Activated CD8-positive, alpha-beta memory T cell treated with anti-CD3 and anti-CD28 coated beads, Interleukin-2, amount 10 ng/mL, durations not matched to agents 7 days and 5 days (primary cell): ENCODE results near the gene SLMAP. TPM values are rescaled to one million over a fixed set of nuclear protein-coding genes. Genes with fewer than 3 reads are reported as not detected.
A peak's percentile ranks its signal among the peaks of the same experiment; 100 is the strongest.
"Not testable (repeated sequence)": the region's sequence is repeated elsewhere in the genome, so short reads cannot be mapped to it uniquely, and the experiment has no call there.

Experiments used
- ATAC-seq: fragments of 150-1000 bp; cut with Tn5 transposase; one replicate; pipeline ENCODE4 v1.10.0; 2021; ENCODE audit warnings: moderate library complexity
- CTCF ChIA-PET: fragments of 350-600 bp; sonication (Branson Sonifier 250); formaldehyde crosslinking; loops from one replicate; lab custom pipeline; 2021; ENCODE audit warnings: antibody characterized with exemption; lab: Charles Lee
- DNase-seq: peaks from one replicate; pipeline ENCODE4 v3.0.0-alpha.2; 2020
- H3K27ac Mint-ChIP-seq: one replicate; pipeline ENCODE4 v1.8.0; 2021; ENCODE audit warnings: mild to moderate bottlenecking, mixed read lengths
- H3K27me3 Mint-ChIP-seq: one replicate; pipeline ENCODE4 v1.8.0; 2021; ENCODE audit warnings: mixed read lengths
- H3K36me3 Mint-ChIP-seq: one replicate; pipeline ENCODE4 v1.8.0; 2021; ENCODE audit warnings: mild to moderate bottlenecking, mixed read lengths
- H3K4me1 Mint-ChIP-seq: one replicate; pipeline ENCODE4 v1.8.0; 2021; ENCODE audit warnings: mixed read lengths
- H3K4me3 Mint-ChIP-seq: one replicate; pipeline ENCODE4 v1.8.0; 2021; ENCODE audit warnings: mild to moderate bottlenecking, moderate library complexity, mixed read lengths
- H3K9me3 Mint-ChIP-seq: one replicate; pipeline ENCODE4 v1.8.0; 2022; ENCODE audit warnings: low read depth, mixed read lengths
- total RNA-seq, 2 experiments: library from RNA; stranded (reverse); gene quantifications; one replicate each; pipeline ENCODE4 v1.2.3, GENCODE V29; 2021

SLMAP gene
- total RNA-seq, 2 experiments from 2014 or later: 57.6 to 69.6 TPM

GRCh38 chr3:57788624-57789018 is 32.5 kb downstream of the SLMAP start:
- Mint-ChIP-seq H3K36me3 (peaks cover 3% of the 10 kb centered on the region), H3K4me1 (peaks cover 6% of the 10 kb centered on the region), H3K27ac (no peak overlapping the region), H3K27me3 (no peaks in the 10 kb centered on the region), H3K9me3 (no peaks in the 10 kb centered on the region), H3K4me3 (no peak overlapping the region)
- no peak for DNase-seq
- ATAC-seq: no peak
- CTCF ChIA-PET: no interaction called here

- ATAC-seq (no peak), DNase-seq (no peak)
- Mint-ChIP-seq H3K9me3 (no peaks in the 10 kb centered on the region), H3K27ac (no peak overlapping the region), H3K36me3 (peaks cover 3% of the 10 kb centered on the region), H3K4me3 (no peak overlapping the region), H3K27me3 (no peaks in the 10 kb centered on the region), H3K4me1 (peaks cover 18% of the 10 kb centered on the region)
- CTCF ChIA-PET: interaction anchor here (1.2 kb wide), 1 partner anchor 8 kb away, joined by 3 read pairs; no protein-coding TSS in a partner anchor
Measured at GRCh38 chr3:57791245-57791644, 35.1 kb downstream of the SLMAP start.

DNA sequence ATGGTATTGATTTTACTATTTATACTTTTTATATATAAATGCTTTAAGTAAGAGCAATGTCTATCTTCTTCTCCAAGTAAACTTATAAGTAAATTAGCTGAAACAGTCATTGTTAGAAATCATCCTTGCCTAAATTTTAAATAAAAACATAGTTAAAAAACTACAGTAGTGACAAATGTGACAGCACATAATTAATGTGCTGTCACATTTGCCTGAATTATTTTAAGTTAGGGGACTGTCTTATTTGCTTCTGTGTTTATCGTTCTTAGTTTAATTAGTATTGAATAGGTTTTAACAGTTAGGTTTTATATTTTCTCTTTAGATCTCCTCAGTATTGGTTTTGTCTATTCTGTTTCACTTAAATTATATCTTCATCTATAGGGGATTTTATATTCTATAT is 36.1 kb downstream of the SLMAP start:
- CTCF ChIA-PET: no interaction called here

DNA sequence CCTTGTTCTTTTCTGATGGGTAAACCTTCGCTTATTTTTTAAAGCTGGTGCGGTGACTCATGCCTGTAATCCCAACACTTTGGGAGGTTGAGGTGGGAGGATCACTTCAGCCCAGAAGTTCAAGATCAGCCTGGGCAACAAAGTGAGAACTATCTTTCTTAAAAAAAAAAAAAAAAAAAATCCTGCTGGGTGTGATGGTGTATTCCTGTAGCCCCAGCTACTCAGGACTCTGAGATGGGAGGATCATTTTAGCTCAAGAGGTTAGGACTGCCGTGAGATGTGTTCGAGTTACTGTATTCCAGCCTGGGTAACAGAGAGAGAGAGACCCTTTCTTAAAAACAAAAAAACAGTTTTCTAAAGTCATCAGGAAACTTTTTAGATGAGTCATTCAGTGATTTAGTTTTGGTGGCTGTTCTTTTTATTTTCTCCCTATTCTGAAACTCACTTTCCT is 37.7 kb downstream of the SLMAP start:
- H3K27ac Mint-ChIP-seq: peak overlapping the region; percentile 23

More for the DNA sequence above, 36.1 kb downstream of the SLMAP start:
- H3K4me3 Mint-ChIP-seq: no peak overlapping the region
- DNase-seq: no peak
- H3K4me1 Mint-ChIP-seq: peaks cover 20% of the 10 kb centered on the region
- H3K36me3 Mint-ChIP-seq: peaks cover 3% of the 10 kb centered on the region
- ATAC-seq: no peak
- no peak overlapping the region for H3K27ac Mint-ChIP-seq
- no peaks in the 10 kb centered on the region for H3K27me3 Mint-ChIP-seq
- no peaks in the 10 kb centered on the region for H3K9me3 Mint-ChIP-seq

GRCh38 chr3:57794501-57794900 is 38.4 kb downstream of the SLMAP start:
- CTCF ChIA-PET: no interaction called here
- Mint-ChIP-seq H3K27ac (no peak overlapping the region), H3K4me1 (peaks cover 22% of the 10 kb centered on the region), H3K36me3 (peaks cover 3% of the 10 kb centered on the region), H3K9me3 (no peaks in the 10 kb centered on the region), H3K4me3 (no peak overlapping the region), H3K27me3 (no peaks in the 10 kb centered on the region)
- no peak for DNase-seq
- no peak for ATAC-seq

More for the DNA sequence above, 37.7 kb downstream of the SLMAP start:
- H3K4me1 Mint-ChIP-seq: peaks cover 22% of the 10 kb centered on the region
- peaks cover 3% of the 10 kb centered on the region for H3K36me3 Mint-ChIP-seq
- H3K4me3 Mint-ChIP-seq: no peak overlapping the region
- ATAC-seq (peak; percentile 30), DNase-seq (no peak)
- H3K9me3 Mint-ChIP-seq: no peaks in the 10 kb centered on the region
- CTCF ChIA-PET: no interaction called here
- no peaks in the 10 kb centered on the region for H3K27me3 Mint-ChIP-seq

DNA sequence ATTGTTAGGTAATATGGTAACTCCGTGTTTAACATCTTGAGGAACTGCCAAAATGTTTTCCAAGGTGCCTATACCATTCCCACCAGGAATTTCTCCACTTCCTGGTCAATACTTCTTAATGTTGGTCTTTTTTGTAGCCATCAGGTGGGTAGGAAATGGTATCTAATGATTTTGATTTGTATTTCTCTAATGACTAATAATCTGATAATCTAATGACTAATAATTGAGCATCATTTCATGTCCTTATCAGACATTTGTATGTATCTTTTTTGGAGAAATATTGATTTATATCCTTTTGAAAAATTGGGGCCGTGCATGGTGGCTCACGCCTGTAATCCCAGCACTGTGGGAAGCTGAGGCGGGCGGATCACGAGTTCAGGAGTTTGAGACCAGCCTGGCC is 38.8 kb downstream of the SLMAP start:
- CTCF ChIA-PET: no interaction called here
- Mint-ChIP-seq H3K4me3 (no peak overlapping the region), H3K36me3 (peaks cover 3% of the 10 kb centered on the region), H3K9me3 (no peaks in the 10 kb centered on the region), H3K27me3 (no peaks in the 10 kb centered on the region), H3K27ac (no peak overlapping the region), H3K4me1 (peaks cover 22% of the 10 kb centered on the region)
- ATAC-seq (no peak), DNase-seq (no peak)

DNA sequence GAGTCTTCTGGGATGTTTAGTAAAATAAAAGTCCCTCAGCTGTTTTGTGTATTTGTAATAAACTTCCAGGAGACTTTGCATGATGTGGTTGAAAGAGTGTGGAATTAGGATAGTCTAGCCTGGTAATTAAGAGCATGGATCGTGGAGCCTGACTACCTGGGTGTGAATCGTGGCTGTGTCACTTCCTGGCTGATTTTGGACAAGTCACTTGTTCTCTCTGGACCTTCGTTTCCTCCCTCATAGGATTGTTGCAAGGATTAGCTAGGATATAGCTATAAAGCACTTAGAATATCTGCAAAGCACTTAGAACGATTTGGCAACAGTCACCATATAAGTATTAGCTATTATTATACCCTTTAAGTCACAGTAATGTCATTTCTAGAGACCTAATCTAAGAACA is 40.2 kb downstream of the SLMAP start:
- ATAC-seq (no peak), DNase-seq (no peak)
- H3K9me3 Mint-ChIP-seq: no peaks in the 10 kb centered on the region
- H3K4me3 Mint-ChIP-seq: no peak overlapping the region
- H3K27me3 Mint-ChIP-seq: no peaks in the 10 kb centered on the region
- H3K4me1 Mint-ChIP-seq: peaks cover 22% of the 10 kb centered on the region
- H3K27ac Mint-ChIP-seq: no peak overlapping the region
- CTCF ChIA-PET: interaction anchor here (0.6 kb wide), 1 partner anchor 68 kb away, joined by 3 read pairs; no protein-coding TSS in a partner anchor
- peaks cover 3% of the 10 kb centered on the region for H3K36me3 Mint-ChIP-seq

- no peaks in the 10 kb centered on the region for H3K9me3 Mint-ChIP-seq
- H3K27ac Mint-ChIP-seq: no peak overlapping the region
- CTCF ChIA-PET: no interaction called here
- ATAC-seq: no peak
- H3K4me3 Mint-ChIP-seq: no peak overlapping the region
- H3K4me1 Mint-ChIP-seq: peaks cover 26% of the 10 kb centered on the region
- peaks cover 2% of the 10 kb centered on the region for H3K36me3 Mint-ChIP-seq
- H3K27me3 Mint-ChIP-seq: no peaks in the 10 kb centered on the region
- no peak for DNase-seq
Measured at GRCh38 chr3:57797701-57798487, 41.8 kb downstream of the SLMAP start.

GRCh38 chr3:57803647-57804081 is 47.6 kb downstream of the SLMAP start:
- H3K27me3 Mint-ChIP-seq: no peaks in the 10 kb centered on the region
- CTCF ChIA-PET: no interaction called here
- H3K27ac Mint-ChIP-seq: peak overlapping the region; percentile 30
- peaks cover 11% of the 10 kb centered on the region for H3K36me3 Mint-ChIP-seq
- no peak for DNase-seq
- no peaks in the 10 kb centered on the region for H3K9me3 Mint-ChIP-seq
- peaks cover 39% of the 10 kb centered on the region for H3K4me1 Mint-ChIP-seq
- H3K4me3 Mint-ChIP-seq: peak overlapping the region; percentile 48
- ATAC-seq: peak; percentile 57

- Mint-ChIP-seq H3K9me3 (no peaks in the 10 kb centered on the region), H3K4me1 (peaks cover 39% of the 10 kb centered on the region), H3K27ac (no peak overlapping the region), H3K4me3 (no peak overlapping the region), H3K27me3 (no peaks in the 10 kb centered on the region), H3K36me3 (peaks cover 11% of the 10 kb centered on the region)
- DNase-seq (no peak), ATAC-seq (no peak)
- CTCF ChIA-PET: no interaction called here
Measured at GRCh38 chr3:57805266-57805665, 49.2 kb downstream of the SLMAP start.

DNA sequence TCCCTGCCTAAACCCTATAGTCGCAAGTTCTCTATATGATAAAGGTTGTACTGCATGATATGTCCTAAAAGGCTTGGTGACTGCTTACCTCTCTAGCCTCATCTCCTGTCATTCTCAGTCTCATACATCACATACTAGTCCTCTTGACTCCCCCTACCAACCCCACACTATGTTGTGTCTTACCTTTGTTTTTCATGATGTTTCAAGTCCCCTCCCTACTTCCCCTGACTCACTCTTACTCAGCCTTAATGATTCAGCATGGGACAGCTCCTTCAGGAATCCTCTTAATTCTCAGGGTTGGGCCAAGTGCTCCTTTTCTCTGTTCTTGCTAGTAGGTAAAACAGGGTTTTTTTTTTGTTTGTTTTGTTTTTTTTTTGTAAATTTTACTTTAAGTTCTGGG is 49.6 kb downstream of the SLMAP start:
- H3K27me3 Mint-ChIP-seq: no peaks in the 10 kb centered on the region
- no peak overlapping the region for H3K27ac Mint-ChIP-seq
- no peaks in the 10 kb centered on the region for H3K9me3 Mint-ChIP-seq
- H3K4me3 Mint-ChIP-seq: no peak overlapping the region
- peaks cover 11% of the 10 kb centered on the region for H3K36me3 Mint-ChIP-seq
- ATAC-seq (no peak), DNase-seq (no peak)
- peaks cover 39% of the 10 kb centered on the region for H3K4me1 Mint-ChIP-seq
- CTCF ChIA-PET: no interaction called here

DNA sequence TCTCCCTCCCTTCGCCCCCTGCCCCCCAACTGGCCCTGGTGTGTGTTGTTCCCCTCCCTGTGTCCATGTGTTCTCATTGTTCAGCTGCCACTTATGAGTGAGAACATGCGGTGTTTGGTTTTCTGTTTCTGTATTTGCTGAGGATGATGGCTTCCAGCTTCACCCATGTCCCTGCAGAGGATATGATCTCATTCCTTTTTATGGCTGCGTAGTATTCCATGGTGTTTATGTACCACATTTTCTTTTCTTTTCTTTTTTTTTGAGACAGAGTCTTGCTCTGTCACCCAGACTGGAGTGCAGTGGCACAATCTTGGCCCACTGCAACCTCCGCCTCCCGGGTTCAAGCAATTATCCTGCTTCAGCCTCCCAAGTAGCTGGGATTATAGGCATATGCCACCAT is 50.1 kb downstream of the SLMAP start:
- H3K27ac Mint-ChIP-seq, H3K27me3 Mint-ChIP-seq, ATAC-seq, DNase-seq, CTCF ChIA-PET, H3K4me3 Mint-ChIP-seq, H3K9me3 Mint-ChIP-seq: not testable (repeated sequence)
- Mint-ChIP-seq H3K36me3 (peaks cover 11% of the 10 kb centered on the region), H3K4me1 (peaks cover 39% of the 10 kb centered on the region)

- ATAC-seq (no peak), DNase-seq (no peak)
- no peaks in the 10 kb centered on the region for H3K9me3 Mint-ChIP-seq
- peaks cover 23% of the 10 kb centered on the region for H3K4me1 Mint-ChIP-seq
- H3K27ac Mint-ChIP-seq: no peak overlapping the region
- no peaks in the 10 kb centered on the region for H3K27me3 Mint-ChIP-seq
- no peak overlapping the region for H3K4me3 Mint-ChIP-seq
- peaks cover 12% of the 10 kb centered on the region for H3K36me3 Mint-ChIP-seq
- CTCF ChIA-PET: no interaction called here
Measured at GRCh38 chr3:57808961-57809608, 53.0 kb downstream of the SLMAP start.

GRCh38 chr3:57809609-57809968 is 53.5 kb downstream of the SLMAP start:
- Mint-ChIP-seq H3K4me3 (no peak overlapping the region), H3K27me3 (no peaks in the 10 kb centered on the region), H3K9me3 (no peaks in the 10 kb centered on the region), H3K36me3 (peaks cover 12% of the 10 kb centered on the region), H3K27ac (no peak overlapping the region), H3K4me1 (peaks cover 24% of the 10 kb centered on the region)
- ATAC-seq (no peak), DNase-seq (no peak)
- CTCF ChIA-PET: no interaction called here
